RWPE2 (cell line): Measurements from ENCODE around the gene ANO1.
A peak's percentile ranks its signal among the peaks of the same experiment; 100 is the strongest.

Experiments used
- ATAC-seq: fragments of 200-7000 bp; cut with Tn5 transposase; 3 replicates; pipeline ENCODE4 v1.9.1; 2021; ENCODE audit warnings: low read depth
- DNase-seq: peaks from one replicate; pipeline ENCODE4 v3.0.0-alpha.2; 2020; ENCODE audit warnings: low spot score
- H3K27ac ChIP-seq: fragments of 450-650 bp; 2 replicates; pipeline ENCODE4 v1.5.1; 2017; ENCODE audit warnings: mild to moderate bottlenecking; ENCODE audit not compliant: poor library complexity, severe bottlenecking
- H3K27me3 ChIP-seq: fragments of 250-450 bp; sonication (Bioruptor Pico); 2 replicates; pipeline ENCODE4 v1.5.1; 2021; ENCODE audit warnings: mild to moderate bottlenecking, moderate library complexity; ENCODE audit not compliant: insufficient read depth, poor library complexity, severe bottlenecking
- H3K36me3 ChIP-seq: fragments of 250-450 bp; sonication (Bioruptor Pico); 2 replicates; pipeline ENCODE4 v1.5.1; 2020; ENCODE audit warnings: low read depth, mild to moderate bottlenecking, moderate library complexity
- H3K4me1 ChIP-seq: fragments of 250-450 bp; sonication (Bioruptor Pico); 2 replicates; pipeline ENCODE4 v1.5.1; 2021; ENCODE audit warnings: mild to moderate bottlenecking, moderate library complexity; ENCODE audit not compliant: insufficient read depth, poor library complexity, severe bottlenecking
- H3K4me3 ChIP-seq: fragments of 250-450 bp; sonication (Bioruptor Pico); 2 replicates; pipeline ENCODE4 v1.5.1; 2021; ENCODE audit warnings: mild to moderate bottlenecking, moderate library complexity; ENCODE audit not compliant: severe bottlenecking
- H3K9me3 ChIP-seq: fragments of 250-450 bp; sonication (Bioruptor Pico); 2 replicates; pipeline ENCODE4 v1.5.1; 2021; ENCODE audit warnings: mild to moderate bottlenecking, moderate library complexity; ENCODE audit not compliant: severe bottlenecking
- CTCF ChIP-seq: fragments of 450-650 bp; IDR thresholded peaks from one replicate; pipeline ENCODE4 v1.5.1; 2017; ENCODE audit warnings: mild to moderate bottlenecking, moderate library complexity; ENCODE audit not compliant: poor library complexity, severe bottlenecking

The ANO1 gene

GRCh38 chr11:70138403-70138802 is 60.3 kb downstream of the ANO1 start:
- no peak overlapping the region for H3K27ac ChIP-seq
- no peak overlapping the region for H3K4me3 ChIP-seq
- DNase-seq (no peak), ATAC-seq (no peak)
- no peaks in the 10 kb centered on the region for H3K36me3 ChIP-seq
- no peaks in the 10 kb centered on the region for H3K27me3 ChIP-seq
- no peaks in the 10 kb centered on the region for H3K9me3 ChIP-seq
- H3K4me1 ChIP-seq, result peaks cover 19% of the 10 kb centered on the region
- no peak for TF ChIP-seq CTCF

GRCh38 chr11:70139785-70140410 is 61.8 kb downstream of the ANO1 start:
- Histone ChIP-seq H3K4me1 (peaks cover 19% of the 10 kb centered on the region), H3K27me3 (no peaks in the 10 kb centered on the region), H3K9me3 (no peaks in the 10 kb centered on the region), H3K36me3 (no peaks in the 10 kb centered on the region), H3K4me3 (no peak overlapping the region), H3K27ac (no peak overlapping the region)
- DNase-seq (no peak), ATAC-seq (peak; percentile 56; the same call in 1 of the 3 replicates)
- no peak for TF ChIP-seq CTCF

GRCh38 chr11:70140711-70141485 is 62.8 kb downstream of the ANO1 start:
- no peak for TF ChIP-seq CTCF
- no peak overlapping the region for H3K4me3 ChIP-seq
- H3K9me3 ChIP-seq, result no peaks in the 10 kb centered on the region
- DNase-seq, result no peak
- no peaks in the 10 kb centered on the region for H3K27me3 ChIP-seq
- H3K27ac ChIP-seq, result no peak overlapping the region
- no peaks in the 10 kb centered on the region for H3K36me3 ChIP-seq
- peaks cover 19% of the 10 kb centered on the region for H3K4me1 ChIP-seq
- no peak for ATAC-seq

GRCh38 chr11:70141486-70142220 is 63.5 kb downstream of the ANO1 start:
- TF ChIP-seq CTCF, result no peak
- Histone ChIP-seq H3K27ac (no peak overlapping the region), H3K4me3 (no peak overlapping the region), H3K36me3 (no peaks in the 10 kb centered on the region), H3K9me3 (no peaks in the 10 kb centered on the region), H3K4me1 (peaks cover 19% of the 10 kb centered on the region), H3K27me3 (no peaks in the 10 kb centered on the region)
- ATAC-seq (no peak), DNase-seq (no peak)
